Fibroblast of skin of right biceps (primary cell): ENCODE data around the gene MYOZ1.
"Not testable (repeated sequence)": the region's sequence is repeated elsewhere in the genome, so short reads cannot be mapped to it uniquely, and the experiment has no call there.

Experiments used
- DNase-seq: peaks from one replicate; pipeline ENCODE4 v3.0.0-alpha.2; 2013

MYOZ1 gene, protein sequence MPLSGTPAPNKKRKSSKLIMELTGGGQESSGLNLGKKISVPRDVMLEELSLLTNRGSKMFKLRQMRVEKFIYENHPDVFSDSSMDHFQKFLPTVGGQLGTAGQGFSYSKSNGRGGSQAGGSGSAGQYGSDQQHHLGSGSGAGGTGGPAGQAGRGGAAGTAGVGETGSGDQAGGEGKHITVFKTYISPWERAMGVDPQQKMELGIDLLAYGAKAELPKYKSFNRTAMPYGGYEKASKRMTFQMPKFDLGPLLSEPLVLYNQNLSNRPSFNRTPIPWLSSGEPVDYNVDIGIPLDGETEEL

DNA sequence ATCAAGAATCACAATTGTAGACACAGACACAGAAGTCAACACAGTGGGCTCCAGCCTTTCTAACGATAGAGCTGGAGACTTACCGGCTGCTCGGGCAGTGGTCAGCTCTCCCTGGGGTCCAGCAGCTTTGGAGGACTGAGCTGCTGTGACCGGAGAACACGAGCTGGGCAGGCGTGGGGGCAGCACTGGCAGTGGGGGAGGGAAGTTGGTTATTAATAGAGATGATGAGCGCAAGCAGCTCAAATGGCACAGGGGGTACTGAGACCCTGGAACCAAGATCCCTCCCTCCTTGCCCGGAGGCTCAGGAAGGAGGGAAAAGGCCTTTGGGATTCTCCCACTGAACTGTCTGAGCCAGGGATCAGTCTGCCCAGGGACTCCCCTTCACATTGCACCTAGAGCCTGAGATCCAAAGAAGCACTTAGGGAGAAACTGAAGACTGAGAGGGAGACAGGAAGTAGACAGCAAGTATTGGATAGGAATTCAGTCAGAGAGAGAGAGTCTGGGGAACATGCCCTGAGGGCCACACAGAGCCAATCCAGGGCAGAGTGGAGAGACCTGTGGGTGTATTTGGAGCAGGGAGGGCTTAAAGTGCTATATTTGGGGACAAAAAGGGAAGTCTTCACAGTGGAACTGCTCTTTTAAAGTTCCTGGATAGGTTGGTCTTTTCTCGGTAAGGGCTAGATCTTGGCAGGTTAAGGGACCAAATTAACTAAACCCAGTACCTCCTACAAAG lies at the start of gene MYOZ1:
TSS of gene MYOZ1 (minus strand) at position 147 of the 733 bp plus-strand sequence. CDS start 1,457 bp downstream, outside the sequence.
- DNase-seq = no peak

DNA sequence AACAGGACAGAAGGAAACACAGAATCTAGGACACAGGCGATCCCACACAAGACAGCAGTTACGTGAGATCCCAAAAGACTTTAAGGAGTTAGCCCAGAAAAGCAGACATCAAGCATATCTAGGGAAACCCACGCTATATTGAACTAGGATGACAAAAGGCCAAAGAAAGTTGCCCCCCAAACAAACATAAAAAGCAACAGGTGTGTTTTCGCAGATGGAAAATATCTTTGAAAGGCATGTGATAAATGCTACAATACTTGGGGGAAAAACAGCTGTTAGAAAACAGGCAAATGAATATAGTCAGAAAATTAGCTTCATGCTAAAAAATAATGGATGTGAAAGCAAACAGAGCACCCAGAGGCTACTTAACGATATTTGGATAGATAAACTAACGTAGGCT lies 49.5 kb upstream of the MYOZ1 start:
- DNase-seq = not testable (repeated sequence)

DNA sequence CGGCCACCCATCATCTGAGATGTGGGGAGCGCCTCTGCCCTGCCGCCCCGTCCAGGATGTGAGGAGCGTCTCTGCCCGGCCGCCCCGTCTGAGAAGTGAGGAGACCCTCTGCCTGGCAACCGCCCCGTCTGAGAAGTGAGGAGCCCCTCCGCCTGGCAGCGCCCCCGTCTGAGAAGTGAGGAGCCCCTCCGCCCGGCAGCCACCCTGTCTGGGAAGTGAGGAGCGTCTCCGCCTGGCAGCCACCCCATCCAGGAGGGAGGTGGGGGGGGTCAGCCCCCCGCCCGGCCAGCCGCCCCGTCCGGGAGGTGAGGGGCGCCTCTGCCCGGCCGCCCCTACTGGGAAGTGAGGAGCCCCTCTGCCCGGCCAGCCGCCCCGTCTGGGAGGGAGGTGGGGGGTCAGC lies 48.3 kb upstream of the MYOZ1 start:
- DNase-seq = not testable (repeated sequence)

DNA sequence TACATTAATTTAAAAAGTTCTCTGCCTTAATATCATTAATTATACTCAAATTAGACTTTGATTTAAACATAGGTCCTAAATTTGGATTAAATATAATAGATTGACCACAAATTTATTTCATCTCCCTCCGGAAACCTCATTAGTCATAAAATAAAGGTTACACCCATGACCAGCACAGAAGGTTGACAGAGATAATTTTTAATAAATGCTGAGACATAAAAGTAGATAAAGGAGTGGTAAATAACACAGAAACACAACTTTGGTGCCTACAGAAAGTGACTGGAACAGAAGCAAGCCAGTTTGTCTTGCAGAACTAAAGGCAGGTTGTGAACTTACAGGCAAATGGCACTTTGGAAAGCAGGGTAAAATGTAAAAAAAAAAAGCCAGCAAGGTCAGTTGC lies 46.4 kb upstream of the MYOZ1 start:
- not testable (repeated sequence) for DNase-seq

DNA sequence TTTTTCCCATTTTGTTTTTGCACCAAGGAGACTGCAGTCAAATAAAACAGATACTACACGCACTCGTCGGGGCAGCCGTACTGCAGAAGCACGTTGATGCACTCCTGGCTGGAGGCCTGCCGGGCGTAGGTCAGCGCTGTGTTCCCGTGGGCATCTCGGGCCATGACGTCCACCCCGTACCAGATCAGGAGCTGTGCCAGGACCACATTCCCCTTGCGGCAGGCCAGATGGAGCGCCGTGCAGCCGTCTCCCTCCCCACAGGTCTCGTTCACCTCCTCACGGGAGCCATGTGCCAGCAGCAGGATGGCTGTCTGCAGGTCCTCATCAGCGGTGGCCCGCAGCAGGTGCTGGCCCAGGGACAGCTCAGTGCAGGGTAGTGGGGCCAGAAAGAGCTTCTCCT lies 33.3 kb upstream of the MYOZ1 start:
- not testable (repeated sequence) for DNase-seq

DNA sequence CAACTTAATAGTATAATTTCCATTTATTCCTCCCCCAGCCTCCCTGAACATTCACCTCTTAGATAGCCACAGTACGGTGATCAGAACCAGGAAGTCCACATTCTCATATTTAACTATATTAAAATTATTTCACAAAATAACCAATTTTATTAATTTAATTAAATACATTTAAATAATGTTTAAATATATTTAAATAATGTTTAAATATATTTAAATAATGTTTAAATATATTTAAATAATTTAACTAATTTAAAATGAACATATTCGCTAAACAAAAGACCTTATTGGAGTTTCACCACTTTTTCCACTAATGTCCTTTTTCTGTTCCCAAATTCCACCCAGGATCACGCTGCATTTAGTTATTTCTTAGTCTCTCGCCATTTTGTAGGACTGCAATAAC lies 27.1 kb upstream of the MYOZ1 start:
- DNase-seq = not testable (repeated sequence)

DNA sequence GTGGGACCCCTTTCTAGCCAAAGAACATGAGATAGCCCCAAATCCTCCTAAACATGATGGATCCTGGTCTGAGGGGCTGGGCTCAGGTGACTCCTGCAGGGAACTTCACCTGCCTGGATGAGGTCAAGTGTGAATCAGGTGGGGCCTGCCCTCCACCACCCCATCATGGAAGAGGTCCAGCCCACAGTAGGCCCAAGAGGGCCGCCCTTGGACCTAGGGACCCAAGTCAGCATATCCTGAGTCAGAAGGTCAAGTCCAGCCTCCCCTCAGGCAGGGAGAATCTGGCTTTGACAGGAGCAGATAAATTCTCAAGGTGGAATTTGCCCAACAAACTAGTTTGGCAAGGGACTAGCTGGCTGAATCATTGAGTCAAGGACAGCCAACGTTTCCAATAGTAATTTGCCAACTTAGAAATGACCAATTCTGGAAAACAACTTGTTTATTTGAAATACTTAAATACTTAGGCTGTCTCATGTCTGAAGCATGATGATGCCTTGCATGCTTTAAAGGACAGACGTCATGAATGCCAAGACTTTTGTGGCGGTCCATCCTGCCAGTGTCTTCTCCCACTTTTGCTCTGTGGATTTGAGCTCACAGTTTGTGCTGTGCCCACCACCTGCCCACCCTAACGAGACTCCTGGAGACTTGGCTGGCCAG lies 25.0 kb upstream of the MYOZ1 start:
- not testable (repeated sequence) for DNase-seq

DNA sequence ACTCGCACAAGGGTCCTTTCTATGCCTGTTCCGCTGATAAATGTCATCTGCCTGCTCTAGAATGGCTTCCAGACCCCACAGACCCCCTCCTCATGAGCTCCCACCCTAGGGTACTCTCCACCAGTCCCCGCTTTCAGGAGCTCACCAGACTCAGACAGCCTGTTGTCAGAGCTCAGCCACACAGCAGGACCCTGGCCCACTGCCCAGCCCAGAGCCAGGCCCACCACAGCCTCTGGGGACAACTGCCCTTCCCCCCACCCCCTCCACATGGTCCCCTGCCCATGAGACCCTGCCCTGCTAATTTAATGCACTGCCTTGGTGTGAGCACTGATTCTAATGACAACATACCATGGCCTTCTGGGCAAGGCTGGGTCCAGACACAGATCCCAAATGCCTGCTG lies 24.3 kb upstream of the MYOZ1 start:
- DNase-seq = not testable (repeated sequence)

DNA sequence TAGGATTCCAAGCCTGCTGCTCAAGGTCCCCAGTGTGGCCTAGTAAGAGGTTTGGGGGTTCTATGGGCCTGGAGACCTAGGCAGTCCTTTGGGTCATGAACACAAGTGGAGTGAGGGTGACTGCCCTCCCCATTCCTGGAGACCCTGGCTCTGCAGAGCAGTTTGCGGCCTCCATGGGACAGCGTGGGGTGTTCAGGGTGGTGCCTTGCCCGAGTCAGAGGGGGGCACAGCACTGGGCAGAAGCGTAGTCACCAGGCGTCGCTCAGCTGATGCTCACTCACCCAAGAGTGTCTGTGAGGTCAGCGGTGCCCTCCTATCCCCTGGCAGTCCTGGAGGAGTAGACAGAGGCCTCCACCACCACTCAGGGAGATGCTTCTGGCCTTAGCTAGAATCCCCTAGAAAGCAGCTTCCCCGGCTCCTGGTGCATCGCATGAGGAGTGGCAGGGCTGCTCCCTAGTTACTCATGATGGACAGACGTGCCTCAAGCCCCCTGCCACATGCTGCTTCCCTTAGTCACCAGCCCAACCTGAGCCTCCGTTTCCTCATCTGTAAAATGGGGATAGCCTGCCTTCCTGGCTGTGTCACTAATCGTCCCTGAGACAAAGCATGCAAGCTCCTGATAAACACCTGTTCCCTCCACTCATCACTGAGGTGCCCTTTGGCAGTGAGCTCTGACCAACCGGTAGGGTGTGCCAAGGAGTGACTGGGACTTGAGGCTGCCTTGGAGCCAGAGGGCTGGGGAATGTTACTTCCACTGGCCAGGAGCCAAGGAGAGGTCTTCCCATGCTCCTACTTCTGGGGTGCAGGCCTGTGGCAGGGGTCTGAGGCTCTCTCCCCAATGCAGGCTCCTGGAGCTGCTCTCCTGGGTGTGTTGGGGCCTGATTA lies 23.1 kb upstream of the MYOZ1 start:
- not testable (repeated sequence) for DNase-seq

DNA sequence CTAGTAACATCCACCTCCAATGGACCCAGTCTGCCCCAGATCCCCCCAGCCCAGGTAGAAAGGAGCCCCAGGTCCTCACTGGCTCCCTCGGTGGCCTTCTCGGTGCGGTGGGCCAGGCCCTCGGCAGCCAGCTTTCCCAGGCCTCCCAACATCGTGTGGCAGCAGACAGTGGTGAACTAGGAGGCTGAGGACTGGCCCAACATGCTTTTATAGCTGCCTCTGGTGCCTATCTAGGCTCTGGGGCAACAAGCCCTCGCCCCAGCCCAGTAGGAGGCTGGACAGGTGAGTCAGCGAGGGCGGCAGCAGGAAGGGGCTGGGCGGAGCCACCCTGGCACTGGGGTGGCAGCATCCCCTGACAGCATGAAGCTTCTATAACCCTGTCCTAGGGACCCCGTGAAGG lies 22.3 kb upstream of the MYOZ1 start:
- DNase-seq = not testable (repeated sequence)

DNA sequence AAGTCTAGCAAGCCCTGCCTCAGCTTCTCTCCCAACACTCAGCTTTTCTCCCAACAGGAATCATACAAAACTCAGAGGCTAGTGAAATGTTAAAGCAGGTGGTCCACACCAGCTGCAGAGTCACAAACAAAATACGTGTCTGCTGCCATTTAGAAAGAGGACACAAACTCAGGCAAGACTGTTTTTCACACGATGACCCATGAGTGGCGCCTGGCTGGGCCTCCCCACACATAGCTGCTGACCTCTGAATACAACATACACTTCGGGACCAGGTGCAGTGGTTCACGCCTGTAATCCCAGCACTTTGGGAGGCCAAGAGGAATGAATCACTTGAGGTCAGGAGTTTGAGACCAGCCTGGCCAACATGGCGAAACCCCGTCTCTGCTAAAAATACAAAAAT lies 21.4 kb upstream of the MYOZ1 start:
- DNase-seq = not testable (repeated sequence)

DNA sequence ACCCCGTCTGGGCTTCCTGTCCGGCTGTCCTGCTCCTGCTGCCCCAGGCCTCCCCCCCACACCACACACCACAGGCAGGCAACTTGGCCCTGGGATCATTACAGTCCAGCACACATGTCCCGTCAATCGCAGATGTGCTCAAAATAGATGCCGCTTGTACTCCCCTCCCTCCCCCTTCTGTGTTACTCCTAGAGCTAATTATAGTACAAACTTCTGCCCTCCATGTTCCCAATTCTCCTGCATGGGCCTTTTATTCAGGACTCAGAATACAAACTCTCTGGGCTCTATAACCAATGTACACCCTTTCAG lies 14.7 kb upstream of the MYOZ1 start, which contains the start of gene SYNPO2L:
TSS of gene SYNPO2L (minus strand) at position 40 of the 309 bp plus-strand sequence. CDS start 107 bp downstream, outside the sequence.
- no peak for DNase-seq

DNA sequence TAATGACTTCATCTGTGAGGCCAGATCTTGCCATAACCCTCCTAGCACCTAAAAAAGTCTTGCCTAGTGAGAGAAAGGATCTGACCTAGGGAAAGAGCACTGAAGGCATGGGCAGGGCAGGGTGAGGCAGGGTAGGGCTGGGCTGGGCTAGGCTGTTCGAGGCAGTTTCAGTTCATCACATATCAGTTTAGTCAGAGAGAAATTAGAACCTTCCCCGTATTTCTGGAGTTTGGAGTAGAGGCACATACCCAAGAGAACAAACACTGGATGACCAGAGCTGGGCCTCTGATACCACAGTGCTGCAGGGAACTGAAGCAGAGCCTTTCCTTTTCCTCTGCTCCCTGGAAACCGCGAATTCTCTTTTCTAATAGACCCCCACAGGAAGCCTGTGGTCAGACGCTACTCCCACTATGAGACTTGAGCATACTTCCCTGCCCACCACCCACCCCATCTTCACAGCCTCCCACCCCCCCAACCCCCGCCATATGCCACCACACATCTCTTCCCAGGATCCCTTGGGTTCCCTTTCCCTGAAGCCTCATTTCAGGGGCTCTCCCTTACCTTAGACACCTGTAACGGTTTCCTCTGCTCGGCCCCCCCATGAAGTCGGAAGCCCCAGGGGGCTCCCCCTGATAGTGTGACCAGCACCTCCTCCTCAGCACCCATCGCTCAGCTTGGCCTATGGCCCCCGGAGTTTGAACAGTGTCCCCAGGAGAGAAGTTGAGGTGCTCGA lies 14.1 kb upstream of the MYOZ1 start:
- peak; percentile 24 for DNase-seq

DNA sequence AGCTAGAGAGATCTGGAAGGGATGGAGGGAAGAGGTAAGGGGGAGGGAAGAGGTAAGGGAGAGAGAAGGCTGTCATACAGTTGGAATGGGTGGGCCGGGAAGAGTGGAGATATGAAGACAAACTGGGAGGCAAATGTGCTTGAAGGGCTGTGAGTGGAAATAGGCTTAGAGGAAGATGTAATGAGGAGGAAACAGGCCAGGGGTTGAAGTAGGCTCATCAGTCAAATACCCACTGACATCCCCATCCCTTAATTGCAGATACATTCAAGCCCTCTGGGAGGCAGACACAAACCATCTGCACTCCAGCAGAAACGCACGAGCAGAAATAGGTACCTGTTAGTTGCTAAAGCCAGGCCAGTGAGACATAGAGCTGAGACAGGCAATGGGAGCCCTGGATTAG lies 12.4 kb upstream of the MYOZ1 start:
- DNase-seq = peak; percentile 40

DNA sequence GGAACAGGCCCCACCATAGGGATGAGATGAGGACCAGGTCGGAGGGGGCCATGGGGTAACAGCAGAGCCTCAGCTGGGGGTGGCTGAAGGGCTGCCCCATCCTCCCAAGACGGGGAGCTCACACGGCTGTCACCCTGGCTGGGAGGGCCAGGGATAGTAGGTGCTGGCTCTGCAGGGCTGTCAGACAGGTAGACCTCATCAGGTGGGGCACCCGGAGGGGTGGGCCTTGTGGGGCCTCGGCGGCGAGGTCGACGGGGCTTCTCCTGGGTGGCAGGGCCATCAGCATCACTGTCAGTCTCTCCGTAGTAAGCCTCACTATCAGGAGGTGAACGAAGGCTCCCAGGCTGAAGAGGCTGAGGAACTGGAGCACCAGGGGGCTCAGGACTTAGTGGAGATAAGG lies 11.9 kb upstream of the MYOZ1 start:
- DNase-seq = no peak

DNA sequence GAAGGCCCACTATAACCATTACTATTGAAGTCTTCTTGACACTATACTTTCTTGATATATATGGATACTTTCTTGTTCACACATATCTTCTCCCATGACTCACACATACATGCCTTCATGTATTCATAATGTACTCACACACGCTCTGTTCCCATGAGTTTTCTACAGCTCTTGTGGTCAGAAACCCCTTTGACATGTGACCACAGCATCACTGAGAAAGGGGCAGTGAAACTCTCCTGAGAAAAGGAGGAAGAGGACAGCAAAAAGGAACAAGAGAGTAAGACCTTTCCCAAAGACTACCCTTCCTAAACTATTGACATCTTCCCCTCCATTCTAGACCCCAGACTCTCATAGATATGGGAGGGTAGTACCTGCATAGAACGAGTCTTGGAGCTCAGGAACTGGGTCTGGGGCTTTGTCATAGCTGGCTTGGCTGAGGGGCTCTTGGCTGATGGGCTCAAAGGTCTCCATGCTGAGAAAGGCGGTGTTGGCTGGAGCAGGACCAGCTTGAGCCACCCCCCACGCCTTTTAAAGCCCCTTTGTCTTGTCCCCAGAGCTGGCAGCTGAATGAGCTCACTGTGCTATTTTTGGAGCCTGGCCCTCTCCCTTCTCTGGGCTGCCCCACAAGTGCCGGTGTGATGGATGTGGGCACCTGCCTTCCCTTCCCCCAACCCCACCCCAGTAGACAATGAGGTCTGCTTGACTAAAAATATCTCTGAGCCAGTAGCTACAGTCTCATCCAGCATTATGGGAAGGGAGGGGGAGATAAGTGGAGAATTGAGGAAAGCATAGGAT lies 9.5 kb upstream of the MYOZ1 start:
- DNase-seq = peak; percentile 95

DNA sequence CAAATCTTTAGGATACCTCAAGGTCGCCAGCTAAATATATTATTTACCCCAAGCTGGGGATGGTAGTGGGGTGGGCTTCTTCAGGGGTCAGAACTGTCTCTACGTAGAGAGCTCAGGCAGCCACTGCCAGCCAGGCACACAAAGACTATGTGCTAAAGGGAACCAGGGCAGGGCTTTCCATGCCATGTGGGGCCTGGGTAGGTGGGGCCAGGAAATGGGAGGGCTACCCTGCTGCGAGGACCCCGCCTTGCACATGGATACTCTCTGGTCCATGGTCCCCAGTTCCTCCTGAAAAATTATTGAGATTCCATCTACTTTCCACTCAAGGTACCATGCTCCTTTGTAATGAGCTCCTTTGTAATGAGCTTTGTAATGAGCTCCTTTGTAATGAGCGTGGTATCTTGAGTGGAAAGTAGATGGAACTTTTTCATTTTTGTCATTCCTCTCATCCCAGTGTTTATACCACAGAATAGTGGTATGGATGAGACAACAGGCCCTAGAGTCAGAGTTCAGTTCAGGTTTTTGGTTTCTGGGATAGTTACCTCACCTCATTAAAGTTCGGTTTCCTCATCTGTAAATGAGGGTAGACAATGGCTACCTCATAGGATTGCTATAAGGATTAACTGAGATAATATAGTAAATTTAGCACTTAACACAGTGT lies 8.7 kb upstream of the MYOZ1 start:
- DNase-seq = peak; percentile 78

DNA sequence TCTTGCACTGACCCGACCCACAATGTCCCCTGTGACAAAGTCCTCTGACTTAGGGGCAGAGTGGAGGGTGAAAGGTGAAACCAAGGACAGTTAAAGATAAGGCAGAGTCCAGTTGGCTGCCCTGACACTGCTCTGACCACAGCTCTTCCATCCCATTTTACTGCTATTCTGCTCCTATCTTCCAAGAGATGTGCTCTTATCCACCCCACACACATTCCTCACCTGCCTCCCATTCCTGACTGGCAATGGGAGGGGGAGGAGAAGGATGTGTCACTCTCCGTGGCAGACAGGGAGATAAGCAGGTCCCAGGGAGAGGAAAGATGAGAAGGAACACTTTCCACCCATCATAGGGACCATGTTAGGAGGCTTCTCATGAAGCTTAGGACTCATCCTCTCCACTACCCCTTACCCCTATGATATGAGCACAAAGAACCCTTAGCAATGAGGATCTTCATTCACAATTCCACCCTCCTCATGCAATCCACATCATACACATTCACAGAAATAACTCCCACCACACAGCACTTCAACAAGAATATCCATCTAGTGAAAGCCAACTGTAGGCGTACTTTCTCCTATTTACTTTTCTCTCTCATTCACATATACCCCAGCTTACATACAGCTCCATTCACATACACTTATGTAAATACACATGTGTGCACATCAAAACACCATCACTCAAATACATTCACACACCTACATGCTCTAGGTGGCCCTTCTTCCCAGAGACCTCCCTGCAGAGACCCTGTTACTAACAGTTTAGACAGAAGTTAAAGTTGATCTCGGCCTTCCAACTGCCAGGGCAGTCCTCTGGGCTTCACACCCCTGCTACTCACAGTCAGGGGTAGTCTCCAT lies 7.9 kb upstream of the MYOZ1 start:
- peak; percentile 69 for DNase-seq

DNA sequence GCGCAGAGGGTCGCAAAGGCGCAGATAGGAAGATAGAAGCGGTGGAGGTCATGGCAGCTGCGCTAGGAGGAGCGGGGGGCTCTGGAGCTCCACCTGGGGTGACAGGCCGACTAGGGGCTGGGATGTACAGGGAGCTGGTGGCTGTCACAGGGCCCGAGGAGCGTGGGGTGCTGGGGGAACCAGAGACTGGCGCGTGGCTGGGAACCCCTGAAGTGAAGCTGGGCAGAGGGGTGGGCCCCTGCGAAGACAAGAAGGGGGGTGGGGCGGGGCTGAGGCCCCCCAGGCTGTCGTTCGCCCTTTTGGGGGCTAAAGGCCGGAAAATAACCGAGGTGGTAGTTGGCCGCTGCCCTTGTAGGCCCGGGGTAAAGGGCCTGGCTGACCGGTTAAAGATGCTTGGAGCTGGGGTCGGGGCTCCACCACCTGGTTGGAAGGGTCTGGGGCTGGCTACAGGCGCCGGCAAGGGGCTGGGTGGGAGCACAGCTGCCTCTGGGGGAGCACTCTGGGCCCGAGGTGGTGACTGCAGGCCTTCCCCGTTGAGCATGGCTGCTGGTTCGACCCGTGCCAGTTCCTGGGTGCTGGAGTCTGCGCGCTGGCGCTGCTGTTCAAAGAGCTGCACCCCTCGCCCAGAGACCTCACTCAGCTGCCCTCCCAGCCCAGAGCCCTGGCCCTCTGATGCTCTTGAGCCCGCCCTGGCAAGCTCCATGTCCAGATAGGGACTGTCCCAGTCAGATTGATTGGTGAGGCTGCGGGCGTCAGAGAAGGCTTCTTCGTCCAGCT lies 6.8 kb upstream of the MYOZ1 start:
- DNase-seq = no peak
